NB4 (cell line): ENCODE data around the gene PNKP.

Experiments used
- CTCF ChIP-seq: IDR thresholded peaks from one replicate; pipeline ENCODE4 v1.5.1; 2012; ENCODE audit warnings: low read depth, low read length
- POLR2A ChIP-seq: IDR thresholded peaks from 2 replicates; pipeline ENCODE4 v1.6.1; 2011; ENCODE audit warnings: mild to moderate bottlenecking; ENCODE audit not compliant: insufficient read length; ENCODE audit errors: extremely low read depth

GRCh38 chr19:49848938-49849337 lies 18.4 kb downstream of the PNKP start:
- no peak for TF ChIP-seq CTCF
- no peak for TF ChIP-seq POLR2A
